Stimulated activated CD4-positive, alpha-beta T cell treated with anti-CD3 and anti-CD28 coated beads, Interleukin-1b, Interleukin-23, amount 100 ng/mL, for 48 hours (primary cell): ENCODE data around the gene TRAPPC6A.

ENCODE experiments used
- DNase-seq: peaks from one replicate; pipeline ENCODE4 v3.0.0-alpha.2; 2020

The TRAPPC6A gene, protein sequence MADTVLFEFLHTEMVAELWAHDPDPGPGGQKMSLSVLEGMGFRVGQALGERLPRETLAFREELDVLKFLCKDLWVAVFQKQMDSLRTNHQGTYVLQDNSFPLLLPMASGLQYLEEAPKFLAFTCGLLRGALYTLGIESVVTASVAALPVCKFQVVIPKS

DNA sequence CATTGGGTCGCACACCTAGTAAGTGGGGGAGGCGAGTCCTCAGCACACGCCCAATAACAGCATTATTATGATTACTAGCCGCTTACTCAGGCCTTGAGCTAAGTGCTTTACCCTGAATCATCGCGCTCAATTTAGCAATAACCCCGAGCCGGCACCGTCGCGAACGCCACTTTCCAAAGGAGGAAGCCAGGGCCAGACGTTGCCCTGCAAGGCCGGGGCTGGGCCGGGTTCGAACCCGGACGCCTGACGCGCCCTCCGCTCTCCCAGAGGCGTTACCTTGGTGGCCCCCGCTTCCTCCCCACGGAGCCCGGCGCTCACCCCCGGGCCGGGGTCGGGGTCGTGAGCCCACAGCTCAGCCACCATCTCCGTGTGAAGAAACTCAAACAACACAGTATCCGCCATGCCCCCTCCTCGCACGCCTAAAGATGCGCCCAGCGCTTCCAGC is at the start of gene TRAPPC6A:
TRAPPC6A (minus strand) TSS at position 421 of the 445 bp plus-strand sequence; CDS start at position 402, 19 bp downstream.
- DNase-seq = no peak

DNA sequence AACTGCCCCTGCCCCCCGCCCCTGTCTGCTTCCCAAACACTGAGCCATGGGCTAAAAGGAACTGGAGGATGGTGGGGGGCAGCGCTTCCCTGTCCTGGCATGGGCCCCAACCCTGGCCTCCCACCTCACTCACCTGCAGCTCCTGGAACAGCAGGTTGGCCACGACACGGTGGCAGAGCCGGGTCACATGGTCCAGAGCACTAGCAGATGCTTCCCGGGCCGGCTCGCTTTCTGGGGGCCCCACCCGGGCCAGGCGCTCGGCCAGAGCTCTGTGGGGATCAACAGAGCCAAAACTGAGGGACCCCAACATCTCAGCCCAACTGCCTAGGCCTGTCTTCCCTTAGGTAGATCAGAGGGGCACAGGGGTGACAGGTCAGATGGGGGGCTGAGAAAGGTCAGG is 46.6 kb upstream of the TRAPPC6A start:
- DNase-seq = no peak

DNA sequence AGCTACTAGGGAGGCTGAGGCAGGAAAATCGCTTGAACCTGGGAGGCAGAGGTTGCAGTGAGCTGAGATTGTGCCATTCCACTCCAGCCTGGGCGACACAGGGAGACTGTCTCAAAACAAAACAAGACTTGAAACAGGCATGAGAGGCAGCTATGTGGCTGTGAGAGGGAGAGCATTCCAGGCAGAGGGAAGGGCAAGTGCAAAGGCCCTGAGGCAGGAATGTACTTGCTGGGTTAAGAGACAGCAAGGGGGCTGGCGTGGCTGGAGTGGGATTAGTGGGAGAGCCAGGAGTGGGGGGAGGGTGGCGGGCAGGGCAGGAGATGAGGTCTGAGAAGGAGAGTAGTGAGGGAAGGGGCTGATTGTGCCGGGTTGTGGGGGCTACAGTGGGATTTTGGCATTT is 45.8 kb upstream of the TRAPPC6A start:
- no peak for DNase-seq

DNA sequence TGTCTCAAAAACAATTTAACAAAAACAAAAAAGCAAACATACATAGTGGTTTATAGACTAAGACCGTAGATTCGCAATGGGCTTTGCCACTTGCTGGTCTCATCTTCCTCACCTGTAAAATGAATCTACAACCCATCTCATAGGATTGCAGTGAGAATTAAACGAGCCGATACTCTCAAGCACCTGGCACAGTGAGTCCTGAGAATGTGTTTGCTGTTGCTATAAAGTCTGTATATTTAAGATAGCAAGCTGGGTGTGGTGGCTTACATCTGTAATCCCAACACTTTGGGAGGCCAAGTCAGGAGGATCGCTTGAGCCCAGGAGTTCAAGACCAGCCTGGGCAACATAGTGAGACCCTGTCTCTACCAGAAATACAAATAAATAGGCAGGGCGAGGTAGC is 44.7 kb upstream of the TRAPPC6A start:
- no peak for DNase-seq

DNA sequence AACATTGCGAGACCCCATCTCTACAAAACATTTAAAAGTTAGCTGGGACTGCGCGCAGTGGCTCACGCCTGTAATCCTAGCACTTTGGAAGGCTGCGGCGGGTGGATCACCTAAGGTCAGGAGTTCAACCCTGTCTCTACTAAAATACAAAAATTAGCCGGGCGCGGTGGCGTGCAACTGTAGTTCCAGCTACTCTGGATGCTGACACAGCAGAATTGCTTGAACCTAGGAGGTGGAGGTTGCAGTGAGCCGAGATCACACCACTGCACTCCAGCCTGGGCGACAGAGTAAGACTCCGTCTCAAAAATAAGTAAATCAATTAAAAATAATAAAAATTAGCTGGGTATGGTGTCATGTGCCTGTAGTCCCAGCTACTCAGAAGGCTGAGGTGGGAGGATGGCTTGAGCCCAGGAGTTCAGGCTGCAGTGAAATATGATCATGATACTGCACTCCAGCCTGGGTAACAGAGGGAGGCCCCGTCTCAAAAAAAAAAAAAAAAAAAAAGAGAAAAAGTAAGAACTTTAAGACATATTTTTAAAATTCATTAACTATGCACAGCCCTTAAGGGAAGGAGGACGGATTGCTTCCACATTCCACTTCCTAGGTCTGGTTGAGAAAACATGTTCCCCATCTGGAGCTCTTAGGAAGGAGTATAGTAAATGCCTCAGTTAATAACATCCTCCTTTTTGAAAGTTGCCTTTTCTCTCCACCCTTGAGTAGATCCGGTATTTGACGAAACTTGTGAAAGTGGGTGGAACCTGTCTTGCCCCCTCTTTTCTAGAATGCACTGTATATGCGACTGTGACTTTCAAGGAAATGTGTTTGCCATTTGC is 41.1 kb upstream of the TRAPPC6A start:
- no peak for DNase-seq

DNA sequence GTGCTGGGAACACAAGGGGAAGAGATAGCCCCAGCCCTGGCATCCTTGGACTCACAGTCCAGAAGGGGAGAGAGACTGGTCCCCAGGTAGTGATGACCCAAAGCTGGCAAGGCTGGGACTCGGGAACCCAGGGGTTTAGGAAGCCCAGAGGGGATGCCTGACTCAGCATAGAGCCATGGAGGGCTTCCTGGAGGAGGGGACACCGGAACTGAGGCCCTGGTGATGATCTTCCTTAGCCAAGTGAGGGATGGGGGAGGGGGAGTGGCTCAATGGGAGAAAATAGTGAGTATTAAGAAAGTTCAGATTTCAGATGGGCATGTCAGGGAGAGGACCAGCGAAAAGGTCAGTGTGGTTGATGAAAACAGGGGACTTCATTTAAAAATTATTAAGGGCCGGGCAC is 40.4 kb upstream of the TRAPPC6A start:
- no peak for DNase-seq

DNA sequence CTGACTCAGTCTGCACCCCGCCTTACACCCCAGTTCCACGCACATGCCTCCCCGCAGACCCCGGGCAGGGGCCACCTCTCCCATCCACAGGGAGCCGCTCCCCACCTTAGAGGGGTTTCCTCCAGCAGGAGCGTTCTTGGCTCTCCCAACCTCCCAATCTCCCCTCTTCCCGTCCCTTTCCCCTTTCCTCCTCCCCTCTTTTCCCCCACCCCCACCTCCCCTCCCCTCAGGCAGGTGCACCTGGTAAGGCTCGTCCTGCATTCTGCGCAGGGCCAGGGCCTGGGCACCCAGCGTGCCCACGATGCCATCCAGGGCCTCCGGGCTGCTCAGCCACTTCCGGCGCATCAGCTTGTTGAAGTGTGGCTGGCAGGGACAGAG is 39.9 kb upstream of the TRAPPC6A start:
- no peak for DNase-seq

DNA sequence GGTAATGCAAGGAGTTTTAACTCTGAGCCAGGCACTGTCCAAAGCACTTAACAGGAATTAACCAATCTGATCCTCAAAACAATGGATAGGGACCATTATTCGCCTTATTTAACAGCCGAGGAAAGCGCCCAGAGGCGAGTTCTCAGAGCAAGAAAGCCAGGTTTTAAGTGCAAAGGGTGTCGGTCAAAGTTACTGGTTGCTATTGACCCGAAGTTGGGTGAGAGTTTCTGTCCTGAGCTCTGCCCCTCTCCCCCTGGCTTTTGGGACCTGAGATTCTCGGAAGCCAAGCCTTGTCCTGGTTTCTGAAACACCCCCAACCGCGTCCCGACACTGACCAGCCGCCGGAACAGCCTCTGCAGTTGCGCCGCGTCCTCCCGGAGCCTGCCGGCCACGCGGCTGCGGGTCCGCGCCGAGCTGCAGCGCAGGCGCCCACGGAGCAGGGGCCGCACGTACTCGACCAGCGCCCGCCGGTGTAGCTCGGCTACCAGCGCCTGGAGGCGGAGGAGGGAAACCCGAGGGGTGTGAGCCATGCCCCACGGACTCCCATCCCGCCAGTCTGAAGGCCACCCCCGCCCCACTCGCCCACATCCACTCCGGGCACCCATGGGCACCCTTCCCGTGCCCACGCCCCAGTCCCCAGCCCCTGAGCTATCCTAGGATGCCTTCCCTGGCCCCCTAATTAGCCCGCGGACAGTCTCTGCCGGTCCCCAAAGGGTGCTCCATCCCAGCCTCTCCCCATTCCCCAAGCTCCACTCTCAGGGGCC is 39.3 kb upstream of the TRAPPC6A start:
- DNase-seq = no peak

DNA sequence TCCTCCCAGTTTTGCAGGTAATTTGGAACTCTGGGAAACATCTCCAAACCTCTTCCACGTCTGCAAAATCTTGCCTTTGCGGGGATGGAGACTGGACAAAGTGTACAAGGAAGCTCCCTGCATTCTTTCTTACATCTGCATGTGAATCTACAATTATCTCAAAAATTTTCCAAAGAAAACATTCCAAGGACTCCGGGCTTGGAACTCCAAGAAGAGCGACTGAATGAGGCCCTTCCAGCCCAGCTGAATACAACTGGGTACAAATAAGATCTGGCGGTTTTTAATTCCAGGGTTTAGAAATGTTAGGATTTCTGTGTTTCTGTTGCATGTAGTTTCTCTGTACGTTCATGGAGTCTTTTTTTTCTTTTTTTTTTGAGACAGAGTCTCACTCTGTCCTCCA is 38.6 kb upstream of the TRAPPC6A start:
- no peak for DNase-seq

DNA sequence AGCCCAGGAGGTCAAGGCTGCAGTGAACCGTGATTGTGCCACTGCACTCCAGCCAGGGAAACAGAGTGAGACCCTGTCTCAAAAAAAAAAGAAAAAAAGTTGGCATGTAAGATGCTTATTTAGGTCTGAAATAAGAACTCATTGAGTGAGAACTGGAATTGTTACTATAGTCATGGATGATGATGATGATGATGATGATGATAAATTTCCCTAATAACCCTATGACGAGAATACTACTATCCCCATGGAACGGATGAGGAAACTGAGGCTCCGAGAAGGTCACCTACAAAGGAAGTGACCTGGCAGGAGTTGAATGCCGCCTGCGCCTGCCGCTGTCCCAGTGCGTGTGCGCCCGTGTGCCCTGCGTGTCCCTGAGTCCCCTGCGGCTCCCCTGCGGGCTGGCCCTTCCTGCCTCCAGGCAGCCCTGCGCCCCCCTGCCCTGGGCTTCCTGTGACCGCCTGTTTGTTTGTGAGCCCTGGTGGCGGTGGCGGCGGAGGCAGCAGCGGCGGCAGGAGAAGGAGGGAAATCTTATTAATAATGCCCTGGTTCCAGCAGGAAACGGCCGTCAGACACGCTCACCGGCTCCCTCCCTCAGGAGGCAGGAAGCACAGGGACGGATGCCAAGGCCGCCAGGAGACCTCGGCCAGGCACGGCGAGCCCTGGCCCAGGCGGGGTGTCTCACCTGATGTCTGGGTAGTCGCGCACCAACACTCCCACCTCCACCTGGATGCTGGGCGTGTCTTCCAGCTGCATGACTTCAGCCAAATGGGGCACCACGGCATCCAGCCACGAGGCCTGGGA is 37.6 kb upstream of the TRAPPC6A start:
- no peak for DNase-seq

DNA sequence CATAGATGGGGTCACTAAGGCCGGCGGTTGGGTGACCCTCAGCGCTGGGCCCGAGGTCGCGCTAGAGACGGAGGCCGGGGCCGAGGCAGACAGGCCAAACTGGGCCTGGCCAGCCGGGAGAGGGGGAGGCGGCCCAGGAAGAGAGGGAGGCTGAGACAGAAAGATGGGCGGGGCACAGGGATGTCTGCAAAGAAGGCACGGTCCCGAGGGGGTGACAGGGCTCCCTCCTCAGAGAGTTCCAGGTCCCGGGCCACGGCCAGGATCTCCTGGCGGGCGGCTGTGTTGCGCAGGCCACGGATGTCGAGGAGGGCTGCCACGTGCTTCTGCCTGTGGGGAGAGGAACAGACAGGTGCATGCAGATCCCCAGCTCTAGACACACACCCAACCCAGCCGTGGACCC is 35.0 kb upstream of the TRAPPC6A start:
- DNase-seq = no peak

DNA sequence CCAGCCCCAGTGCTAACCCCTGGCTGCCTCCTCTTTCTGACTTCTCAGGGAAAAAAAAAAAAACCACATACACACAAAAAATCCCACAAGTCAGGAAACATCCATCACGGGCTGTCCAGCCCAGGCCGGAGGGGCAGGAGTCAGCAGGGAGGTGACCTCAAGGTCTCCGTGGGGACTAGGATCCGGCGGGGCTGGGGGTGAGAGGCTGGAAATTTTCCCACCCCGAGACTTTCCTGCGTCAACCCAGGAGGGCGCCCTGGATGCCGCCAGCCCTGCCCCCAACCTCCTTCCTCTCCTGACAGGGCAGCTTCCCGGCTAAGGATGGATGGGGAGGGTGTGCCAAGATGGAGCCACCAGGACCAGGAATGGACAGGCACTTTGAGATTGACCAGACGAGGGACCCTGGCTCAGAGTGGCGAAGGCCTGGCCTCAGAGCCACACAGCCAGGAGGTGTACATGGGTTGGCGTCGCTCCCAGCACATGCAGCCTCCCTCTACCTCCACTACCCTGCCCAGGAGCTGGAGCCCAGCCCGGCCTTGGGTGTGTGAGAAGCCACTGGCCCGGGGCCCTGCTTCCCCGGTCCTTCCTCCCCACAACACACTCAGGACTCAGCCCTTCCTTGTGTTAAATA is 33.8 kb upstream of the TRAPPC6A start:
- no peak for DNase-seq

DNA sequence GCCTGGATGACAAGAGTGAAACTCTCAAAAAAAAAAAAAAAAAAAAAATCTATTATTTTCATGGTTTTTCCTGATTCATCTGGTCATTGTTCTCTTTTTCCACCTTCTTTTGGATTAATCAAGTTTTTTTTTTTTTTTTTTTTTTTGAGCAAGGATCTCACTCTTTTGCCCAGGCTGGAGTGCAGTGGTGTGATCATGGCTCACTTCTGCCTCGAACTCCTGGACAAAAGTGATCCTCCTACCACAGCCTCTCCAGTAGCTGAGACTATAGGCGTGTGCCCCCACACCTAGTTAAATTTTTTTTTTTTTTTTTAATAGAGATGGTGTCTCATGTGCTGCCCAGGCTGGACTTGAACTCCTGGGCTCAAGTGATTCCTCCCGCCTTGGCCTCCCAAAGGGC is 28.3 kb upstream of the TRAPPC6A start:
- no peak for DNase-seq

DNA sequence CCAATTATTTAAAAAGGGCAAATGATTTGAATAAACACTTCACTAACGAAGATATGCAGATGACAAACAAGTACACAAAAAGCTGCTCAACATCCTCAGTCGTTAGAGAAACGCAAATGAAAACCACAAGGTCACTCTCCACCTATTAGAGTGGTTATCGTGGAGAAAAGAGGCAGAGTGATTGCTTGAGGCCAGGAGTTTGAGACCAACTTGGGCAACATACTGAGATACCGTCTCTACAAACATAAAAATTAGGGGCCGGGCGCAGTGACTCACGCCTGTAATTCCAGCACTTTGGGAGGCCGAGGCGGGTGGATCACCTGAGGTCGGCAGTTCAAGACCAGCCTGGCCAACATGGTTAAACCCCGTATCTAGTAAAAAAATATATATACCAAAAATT is 27.8 kb upstream of the TRAPPC6A start:
- no peak for DNase-seq

DNA sequence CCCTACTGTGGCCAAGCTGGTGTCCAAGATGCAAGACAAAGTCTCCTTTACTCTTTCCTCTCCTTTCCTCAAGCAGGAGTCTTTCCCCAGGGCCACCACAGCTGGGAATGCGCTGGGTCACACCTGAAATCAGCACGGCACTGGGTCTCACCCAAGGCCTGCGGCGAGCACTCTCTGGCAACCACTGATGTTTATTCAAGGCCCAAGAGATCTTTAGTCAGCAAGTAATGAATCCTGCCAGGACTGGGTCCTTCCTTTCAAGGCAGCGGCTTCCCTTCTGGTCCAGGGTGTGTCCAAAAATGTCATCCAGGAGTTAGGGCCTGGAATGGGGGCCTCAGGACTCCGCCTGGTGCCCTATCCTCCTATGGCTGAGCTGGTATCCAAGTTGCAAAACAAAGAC is 24.6 kb upstream of the TRAPPC6A start:
- DNase-seq = no peak

DNA sequence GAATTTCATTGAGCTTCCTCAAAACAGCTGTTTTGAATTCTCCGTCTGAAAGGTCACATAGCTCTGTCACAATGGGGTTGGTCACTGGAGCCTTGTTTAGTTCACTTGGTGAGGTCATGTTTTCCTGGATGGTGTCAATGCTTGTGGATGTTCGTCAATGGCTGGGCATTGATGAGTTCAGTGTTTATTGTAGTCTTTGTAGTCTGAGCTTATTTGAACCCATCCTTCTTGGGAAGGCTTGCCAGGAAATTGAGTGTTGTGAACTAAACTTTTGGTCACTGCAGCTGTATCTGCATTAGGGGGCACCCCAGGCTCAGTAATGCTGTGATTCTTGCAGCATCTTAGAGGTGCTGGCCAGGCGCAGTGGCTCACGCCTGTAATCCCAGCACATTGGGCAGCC is 22.5 kb upstream of the TRAPPC6A start:
- no peak for DNase-seq

DNA sequence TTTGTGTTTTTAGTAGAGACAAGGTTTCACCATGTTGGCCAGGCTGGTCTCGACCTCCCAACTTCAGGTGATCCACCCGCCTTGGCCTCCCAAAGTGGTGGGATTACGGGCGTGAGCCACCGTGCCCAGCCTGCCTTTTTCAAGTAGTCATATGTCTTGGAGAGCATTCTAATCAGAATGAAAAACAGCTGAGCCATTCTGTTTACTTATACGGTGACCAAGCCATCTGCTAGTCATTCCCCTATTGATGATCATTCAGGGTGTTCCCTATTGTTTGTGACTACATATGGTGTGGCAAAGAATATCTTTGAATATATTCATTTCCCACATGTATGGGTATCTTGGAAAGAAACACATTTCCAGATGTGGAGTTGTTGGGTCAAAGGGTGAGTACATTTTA is 17.7 kb upstream of the TRAPPC6A start:
- DNase-seq = no peak

DNA sequence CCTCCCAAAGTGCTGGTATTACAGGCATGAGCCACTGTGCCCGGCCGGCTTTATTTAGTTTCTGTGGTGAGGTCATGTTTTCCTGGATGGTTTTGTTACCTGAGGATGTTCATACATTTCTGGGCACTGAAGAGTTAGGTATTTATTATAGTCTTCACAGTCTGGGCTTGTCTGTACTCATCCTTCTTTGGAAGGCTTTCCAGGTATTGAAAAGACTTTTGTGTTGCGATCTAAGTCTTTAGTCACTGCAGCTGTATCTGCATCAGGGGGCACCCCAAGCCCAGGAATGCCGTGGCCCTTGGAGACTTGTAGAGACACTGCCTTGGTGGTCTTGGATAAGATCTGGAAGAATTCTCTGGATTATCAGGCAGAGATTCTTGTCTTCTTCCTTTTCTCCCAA is 13.3 kb upstream of the TRAPPC6A start:
- DNase-seq = no peak

DNA sequence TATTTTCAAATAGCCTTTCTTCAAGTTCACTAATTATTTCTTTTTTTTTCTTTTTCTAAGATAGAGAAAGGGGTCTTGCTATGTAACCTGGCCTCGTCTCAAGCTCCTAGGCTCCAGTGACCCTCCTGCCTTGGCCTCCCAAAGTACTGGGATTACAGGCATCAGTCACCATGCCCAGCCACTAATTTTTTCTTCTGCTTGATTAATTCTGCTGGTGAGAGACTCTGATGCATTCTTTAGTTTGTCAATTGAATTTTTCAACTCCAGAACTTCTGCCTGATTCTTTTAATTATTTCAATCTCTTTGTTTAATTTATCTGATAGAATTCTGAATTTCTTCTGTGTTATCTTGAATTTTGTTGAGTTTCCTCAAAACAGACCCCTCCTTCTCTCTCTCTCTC is 11.9 kb upstream of the TRAPPC6A start:
- DNase-seq = no peak

DNA sequence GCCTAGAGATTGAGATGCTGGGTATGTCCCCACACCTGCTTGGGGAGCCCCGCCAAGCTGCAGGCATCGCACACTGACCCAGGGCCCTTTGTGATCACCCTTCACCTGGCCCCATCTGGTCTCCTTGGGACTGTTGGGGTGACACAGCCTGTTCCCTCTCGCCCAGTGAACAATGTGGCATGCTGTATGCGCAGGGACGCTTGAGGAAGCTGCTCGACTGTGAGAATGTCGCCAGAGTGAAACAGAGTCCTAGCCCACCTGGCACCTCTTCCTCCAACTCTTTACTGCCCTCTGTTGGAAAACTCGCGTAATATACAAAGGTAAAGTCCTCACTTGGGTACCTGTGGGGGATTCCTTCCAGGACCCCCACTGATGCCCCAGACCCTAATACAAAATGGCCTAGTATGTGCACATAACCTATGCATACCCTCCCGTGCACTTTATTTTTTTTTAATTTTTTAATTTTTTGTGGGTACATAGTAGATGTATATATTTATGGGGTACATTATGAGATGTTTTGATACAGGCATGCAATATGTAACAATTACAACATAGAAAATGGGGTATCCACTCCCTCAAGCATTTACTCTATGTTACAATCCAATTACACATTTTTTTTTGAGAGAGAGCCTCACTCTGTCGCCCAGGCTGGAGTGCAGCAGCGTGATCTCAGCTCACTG is 9.5 kb upstream of the TRAPPC6A start:
- no peak for DNase-seq

DNA sequence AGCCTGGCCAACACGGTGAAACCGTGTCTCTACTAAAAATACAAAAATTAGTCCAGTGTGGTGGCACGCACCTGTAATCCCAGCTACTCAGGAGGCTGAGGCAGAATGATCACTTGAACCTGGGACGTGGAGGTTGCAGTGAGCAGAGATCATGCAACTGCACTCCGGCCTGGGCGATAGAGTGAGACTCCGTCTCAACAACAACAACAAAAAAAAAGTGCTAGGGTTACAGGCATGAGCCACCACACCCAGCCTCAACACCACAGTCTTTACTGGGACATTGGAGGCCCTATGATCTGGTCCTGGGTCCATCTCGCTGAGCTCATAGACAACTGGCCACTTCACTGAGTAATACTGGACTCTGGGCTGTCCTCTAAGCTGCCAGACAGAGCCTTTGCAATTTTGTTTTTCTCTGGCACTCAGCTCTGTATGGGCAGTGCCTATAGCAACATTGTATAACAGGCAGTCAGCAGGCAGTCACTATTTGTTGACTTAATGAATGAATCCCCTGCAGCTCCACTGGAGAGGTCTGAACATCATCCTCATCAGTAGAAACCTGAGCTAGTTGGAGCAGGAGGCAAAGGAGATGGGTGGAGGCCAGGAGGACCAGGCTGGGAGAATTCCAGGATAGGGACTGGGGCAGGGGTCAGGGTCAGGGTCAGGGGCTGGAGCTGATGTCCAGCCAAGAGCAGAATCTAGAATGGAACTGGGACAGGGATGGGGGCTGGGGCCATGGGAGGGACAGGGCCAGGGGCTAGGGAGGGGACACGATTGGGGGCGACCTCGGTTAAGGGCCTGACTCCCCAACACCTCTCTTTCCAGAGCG is 8.7 kb upstream of the TRAPPC6A start:
- no peak for DNase-seq
